ENCODE data around the gene SLC39A9. TPM values are rescaled to one million over a fixed set of nuclear protein-coding genes. Genes with fewer than 3 reads are reported as not detected.

SLC39A9 gene
- total and polyA plus RNA-seq, 2 of the 13 experiments (the other 11 are each of a cell fraction or from before 2014, with no cell fraction given): 46.6 to 69.5 TPM

DNA sequence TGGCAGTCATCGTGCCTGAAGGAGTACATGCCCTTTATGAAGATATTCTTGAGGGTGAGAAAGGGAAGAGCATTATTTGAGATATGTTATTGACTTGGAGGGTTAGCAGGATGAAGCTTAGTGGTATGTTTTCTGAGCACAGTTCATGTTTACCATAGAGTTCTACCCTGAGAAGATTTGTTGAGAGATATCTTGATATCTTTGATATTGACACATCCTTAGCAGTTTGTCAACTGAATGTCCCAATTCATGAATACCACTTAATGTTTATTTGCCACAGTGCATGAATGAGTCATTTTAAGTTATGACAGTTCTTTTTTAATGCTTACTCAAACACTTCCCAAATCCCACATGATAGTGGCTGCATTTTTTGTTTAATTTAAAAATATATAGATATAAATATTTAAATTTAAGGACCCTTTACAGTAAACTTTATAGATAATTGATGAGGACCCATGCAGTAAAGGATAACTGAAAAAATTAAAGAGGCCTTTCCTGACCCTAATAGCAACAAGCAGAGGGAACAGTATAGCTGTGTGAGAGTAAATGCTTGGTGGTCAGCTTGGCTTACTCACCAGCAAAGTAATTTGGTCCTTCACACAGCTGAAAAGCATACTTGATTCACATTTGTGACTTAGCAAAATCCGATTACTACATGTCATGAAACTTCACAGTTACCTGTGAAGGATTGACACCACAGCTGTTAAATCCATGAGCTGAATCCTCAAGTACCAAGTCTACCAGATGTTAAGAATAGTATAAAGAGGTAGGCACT lies 25.8 kb downstream of the SLC39A9 start:
- no peak overlapping the region for H3K4me3 ChIP-seq (replicated peaks in 1 of 3; ENCODE audit: insufficient read depth in 1 of 3, low read depth in 2 of 3, low read length in 3 of 3)
- in situ Hi-C loops (cut with HindIII; ENCODE audit: extremely low pct_ligation_motif_present, low pct_unique_long_range_greater_than_20kb): no loop called here
- no peaks in the 10 kb centered on the region for H3K9me3 ChIP-seq (ENCODE audit: low read length)
- BruUV-seq (replicated peaks): no TSS peak
- H3K4me2 ChIP-seq (ENCODE audit: low read depth, low read length): peak overlapping the region; percentile 44
- WGBS (ENCODE audit: low lambda C conversion rate): 48% methylated on average over 2 of the region's 2 CpGs
- H3K79me2 ChIP-seq (ENCODE audit: insufficient read depth, low read length): peaks cover 19% of the 10 kb centered on the region
- H3K27ac ChIP-seq (ENCODE audit: extremely low read length, insufficient read depth, low read length): peak overlapping the region; percentile 56
- H3K27me3 ChIP-seq (ENCODE audit: control insufficient read depth in 1 of 2, insufficient read depth in 2 of 2, low read length in 2 of 2): no peaks in the 10 kb centered on the region
- ChIA-PET CTCF (ENCODE audit: low intra/inter-chr PET ratio, low total read pairs) (no interaction called here), POLR2A (interaction anchor here (0.5 to 1.6 kb wide), 2 partner anchors 26 to 281 kb away, joined by 3 to 4 read pairs; partner anchors contain the start of genes ERH and SLC39A9)
- ATAC-seq (peak; percentile 74), DNase-seq (ENCODE audit: low spot score) (peak; percentile 67), FAIRE-seq (peak; percentile 51)
- H4K20me1 ChIP-seq (ENCODE audit: insufficient read depth, low read length): no peaks in the 10 kb centered on the region; the same call in 1 of the 2 replicates
- peaks cover 29% of the 10 kb centered on the region for H3K4me1 ChIP-seq (ENCODE audit: insufficient read depth, low read length)
- intact Hi-C loops (cut with micrococcal nuclease; ENCODE audit: unreplicated experiment): no loop called here
- no peak overlapping the region for H3K9ac ChIP-seq (ENCODE audit: insufficient read depth, low read depth, low read length)
- H2AFZ ChIP-seq (ENCODE audit: low read length): no peak overlapping the region
- peaks cover 9 to 26% of the 10 kb centered on the region in 2 experiments for H3K36me3 ChIP-seq (replicated peaks in 1 of 2; ENCODE audit: control insufficient read depth in 1 of 2, insufficient read depth in 2 of 2, low read length in 2 of 2)
- TF ChIP-seq PREB (CRISPR knock-in tag; IDR thresholded peaks at IDR 0.05): no peak
- no peak for TF ChIP-seq ZNF101 (CRISPR knock-in tag; IDR thresholded peaks at IDR 0.05; ENCODE audit: borderline replicate concordance, low read depth)
- TF ChIP-seq ZNF792 (CRISPR knock-in tag; IDR thresholded peaks at IDR 0.05): peak; percentile 37; the same call in 1 of the 2 replicates
- no peak for TF ChIP-seq ZNF615 (CRISPR knock-in tag; IDR thresholded peaks at IDR 0.05; ENCODE audit: borderline replicate concordance)
- TF ChIP-seq, protein P1, sequence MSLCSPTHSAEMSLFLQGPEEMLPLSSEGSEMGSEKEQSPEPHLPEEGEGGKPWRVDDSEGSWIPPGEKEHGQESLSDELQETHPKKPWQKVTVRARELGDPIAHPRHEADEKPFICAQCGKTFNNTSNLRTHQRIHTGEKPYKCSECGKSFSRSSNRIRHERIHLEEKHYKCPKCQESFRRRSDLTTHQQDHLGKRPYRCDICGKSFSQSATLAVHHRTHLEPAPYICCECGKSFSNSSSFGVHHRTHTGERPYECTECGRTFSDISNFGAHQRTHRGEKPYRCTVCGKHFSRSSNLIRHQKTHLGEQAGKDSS (CRISPR knock-in tag; IDR thresholded peaks at IDR 0.05; ENCODE audit: borderline replicate concordance, low read depth): no peak
- TF ChIP-seq HMG20A (CRISPR knock-in tag; IDR thresholded peaks at IDR 0.05; ENCODE audit: borderline replicate concordance): peak; percentile 33; the same call in 1 of the 2 replicates
- TF ChIP-seq ZNF564 (CRISPR knock-in tag; IDR thresholded peaks at IDR 0.05): no peak
- TF ChIP-seq ZNF205 (CRISPR knock-in tag; IDR thresholded peaks at IDR 0.05): 0 out of 2 replicates have a peak, but pooled peaks have one; percentile 35
- peak; percentile 46 for TF ChIP-seq SAP130 (CRISPR knock-in tag; IDR thresholded peaks at IDR 0.05; ENCODE audit: low read depth)
- TF ChIP-seq SIX1 (CRISPR knock-in tag; IDR thresholded peaks at IDR 0.05; ENCODE audit: borderline replicate concordance): peak; percentile 36; the same call in 1 of the 2 replicates
- no peak for TF ChIP-seq TAF1 (CRISPR knock-in tag; IDR thresholded peaks at IDR 0.05)
- peak; percentile 75 for TF ChIP-seq FOXA1 (IDR thresholded peaks at IDR 0.05)
- peak; percentile 76 for TF ChIP-seq FOXA1 (CRISPR knock-in tag; IDR thresholded peaks at IDR 0.05)
- peak; percentile 23; the same call in 1 of the 2 replicates for TF ChIP-seq CEBPB (IDR thresholded peaks at IDR 0.05; ENCODE audit: borderline replicate concordance, low read depth, low read length)
- no peak for TF ChIP-seq MEF2D (CRISPR knock-in tag; IDR thresholded peaks at IDR 0.05)
- TF ChIP-seq CREBL2 (CRISPR knock-in tag; IDR thresholded peaks at IDR 0.05; ENCODE audit: borderline replicate concordance): no peak
- TF ChIP-seq FOXP1 (IDR thresholded peaks at IDR 0.05): no peak
- TF ChIP-seq FOXP1 (CRISPR knock-in tag; IDR thresholded peaks at IDR 0.05): peak; percentile 44; the same call in 1 of the 2 replicates
- TF ChIP-seq EZH2 (conservative IDR thresholded peaks at IDR 0.05; ENCODE audit: low read depth, low read length): no peak
- no peak for TF ChIP-seq SRF (IDR thresholded peaks at IDR 0.05; ENCODE audit: low read depth, low read length)
- TF ChIP-seq GZF1 (CRISPR knock-in tag; IDR thresholded peaks at IDR 0.05): no peak
- TF ChIP-seq ZBTB38 (CRISPR knock-in tag; IDR thresholded peaks at IDR 0.05): no peak
- TF ChIP-seq FOXO1 (CRISPR knock-in tag; IDR thresholded peaks at IDR 0.05): peak; percentile 50; the same call in 1 of the 2 replicates
- 0 out of 2 replicates have a peak, but pooled peaks have one; percentile 17 for TF ChIP-seq FOXK2 (IDR thresholded peaks at IDR 0.05)

Measured in HepG2 (cell line).